ENCODE results near the gene SPTBN1. TPM values are rescaled to one million over a fixed set of nuclear protein-coding genes. Genes with fewer than 3 reads are reported as not detected.

SPTBN1 gene
- total and polyA plus RNA-seq, 2 of the 13 experiments (the other 11 are each of a cell fraction or from before 2014, with no cell fraction given) = 123 to 299 TPM

DNA sequence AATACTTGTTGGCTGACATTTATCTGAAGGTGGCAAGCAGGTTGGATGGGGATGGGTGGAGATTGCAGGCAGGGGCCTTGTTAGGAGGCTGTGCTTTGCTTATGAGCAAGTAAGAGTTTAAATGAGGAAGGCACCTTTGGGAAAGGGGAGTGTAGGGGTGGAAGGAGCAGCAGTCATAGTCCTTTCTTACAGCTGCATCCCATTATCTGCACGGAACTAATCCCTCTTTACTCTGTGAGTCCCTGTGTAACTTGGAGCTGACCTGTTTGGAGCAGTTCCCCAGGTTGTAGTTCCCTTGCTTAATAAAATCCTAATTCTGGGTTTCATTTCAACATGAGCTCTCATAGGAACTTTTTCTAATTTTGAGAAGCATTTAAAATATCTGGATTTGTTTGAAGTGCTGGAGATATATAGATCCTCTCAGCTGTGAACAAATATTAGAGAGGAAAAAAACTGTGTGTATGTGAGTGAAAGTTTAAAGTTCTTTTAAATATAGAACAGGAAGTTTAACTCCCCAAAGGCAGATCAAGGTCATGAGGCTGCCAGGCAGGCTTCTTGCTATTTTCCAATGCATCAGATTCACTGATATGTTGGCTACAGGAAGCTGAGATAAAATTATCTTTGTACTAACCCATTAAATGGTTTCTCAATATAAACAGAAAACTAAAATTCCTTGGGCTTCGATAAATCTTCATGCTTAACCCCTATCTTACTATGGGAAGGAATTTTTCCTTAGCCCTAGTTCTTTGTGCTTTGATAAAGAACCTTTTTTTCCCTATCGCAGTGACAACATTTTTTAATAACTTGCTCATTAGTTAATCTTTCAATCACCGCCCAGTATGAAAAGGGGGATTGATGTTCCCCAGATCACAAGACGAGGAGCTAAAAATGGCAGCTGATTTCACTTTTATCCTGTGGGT, 162.8 kb downstream of the SPTBN1 start (continued):
- peak; percentile 87 for TF ChIP-seq RXRB (CRISPR knock-in tag; IDR thresholded peaks at IDR 0.05; ENCODE audit: borderline replicate concordance)
- TF ChIP-seq ARNT (IDR thresholded peaks at IDR 0.05) = no peak
- TF ChIP-seq ARID3A (IDR thresholded peaks at IDR 0.05; ENCODE audit: low read depth, low read length) = peak; percentile 89
- no peak for TF ChIP-seq MTF2 (CRISPR knock-in tag; IDR thresholded peaks at IDR 0.05; ENCODE audit: borderline replicate concordance)
- TF ChIP-seq ZSCAN12 (CRISPR knock-in tag; IDR thresholded peaks at IDR 0.05) = no peak
- no peak for TF ChIP-seq JDP2 (CRISPR knock-in tag; IDR thresholded peaks at IDR 0.05; ENCODE audit: borderline replicate concordance)
- no peak for TF ChIP-seq FOSL1 (CRISPR knock-in tag; IDR thresholded peaks at IDR 0.05; ENCODE audit: borderline replicate concordance)
- TF ChIP-seq THAP9 (CRISPR knock-in tag; IDR thresholded peaks at IDR 0.05; ENCODE audit: borderline replicate concordance) = no peak
- TF ChIP-seq SRY (CRISPR knock-in tag; IDR thresholded peaks at IDR 0.05) = no peak
- no peak for TF ChIP-seq GLI4 (CRISPR knock-in tag; IDR thresholded peaks at IDR 0.05; ENCODE audit: borderline replicate concordance)
- TF ChIP-seq ZNF354B (CRISPR knock-in tag; IDR thresholded peaks at IDR 0.05) = no peak
- TF ChIP-seq ZFP62 (CRISPR knock-in tag; IDR thresholded peaks at IDR 0.05) = no peak
- no peak for TF ChIP-seq NFKB2 (CRISPR knock-in tag; IDR thresholded peaks at IDR 0.05; ENCODE audit: borderline replicate concordance)
- no peak for TF ChIP-seq BCLAF1 (IDR thresholded peaks at IDR 0.05)
- TF ChIP-seq KLF11 (CRISPR knock-in tag; IDR thresholded peaks at IDR 0.05) = no peak
- TF ChIP-seq HOXA7 (CRISPR knock-in tag; IDR thresholded peaks at IDR 0.05) = no peak
- no peak; the same call in 1 of the 2 replicates for TF ChIP-seq ZNF331 (CRISPR knock-in tag; IDR thresholded peaks at IDR 0.05)
- TF ChIP-seq ZNF546 (CRISPR knock-in tag; conservative IDR thresholded peaks at IDR 0.05) = no peak
- no peak for TF ChIP-seq ZNF776 (CRISPR knock-in tag; IDR thresholded peaks at IDR 0.05)
- no peak for TF ChIP-seq ZNF382 (CRISPR knock-in tag; IDR thresholded peaks at IDR 0.05; ENCODE audit: borderline replicate concordance)
- TF ChIP-seq MBNL3 (CRISPR knock-in tag; conservative IDR thresholded peaks at IDR 0.05) = no peak
- peak; percentile 77 for TF ChIP-seq CREM (IDR thresholded peaks at IDR 0.05)
- no peak for TF ChIP-seq CREM (CRISPR knock-in tag; IDR thresholded peaks at IDR 0.05)
- no peak for TF ChIP-seq ZNF282 (IDR thresholded peaks at IDR 0.05; ENCODE audit: partially characterized antibody)
- no peak for TF ChIP-seq ZNF619 (CRISPR knock-in tag; IDR thresholded peaks at IDR 0.05)
